ENCODE measurements around the gene MAPK6. TPM values are rescaled to one million over a fixed set of nuclear protein-coding genes. Genes with fewer than 3 reads are reported as not detected.

MAPK6 gene
- total and polyA plus RNA-seq, 9 of the 15 experiments (the other 6 are each of a cell fraction or from before 2014, with no cell fraction given): 28.5 to 97.1 (median 74.0) TPM

- peak; percentile 56; the same call in 1 of the 2 replicates for TF ChIP-seq ZBTB2 (IDR thresholded peaks at IDR 0.05)
- no peak for TF ChIP-seq CHD4 (IDR thresholded peaks at IDR 0.05; ENCODE audit: insufficient read depth, insufficient replicate concordance, low read depth, low read length, poor library complexity, severe bottlenecking)
- TF ChIP-seq ZNF436 (CRISPR knock-in tag; IDR thresholded peaks at IDR 0.05): no peak
- TF ChIP-seq HIVEP1 (CRISPR knock-in tag; IDR thresholded peaks at IDR 0.05): no peak
- no peak for TF ChIP-seq ZNF347 (CRISPR knock-in tag; IDR thresholded peaks at IDR 0.05; ENCODE audit: low read depth)
- TF ChIP-seq SNAPC5 (CRISPR knock-in tag; IDR thresholded peaks at IDR 0.05): no peak
- peak; percentile 66 for TF ChIP-seq CXXC5 (CRISPR knock-in tag; IDR thresholded peaks at IDR 0.05)
- TF ChIP-seq MAFF (IDR thresholded peaks at IDR 0.05; ENCODE audit: low read length): peak; percentile 98
- TF ChIP-seq MCM2 (IDR thresholded peaks at IDR 0.05; ENCODE audit: low read depth): no peak
- TF ChIP-seq HLTF (IDR thresholded peaks at IDR 0.05): peak; percentile 60; the same call in 1 of the 2 replicates
- TF ChIP-seq FOXM1 (IDR thresholded peaks at IDR 0.05; ENCODE audit: low read depth): peak; percentile 56; the same call in 1 of the 2 replicates
- no peak for TF ChIP-seq FOXM1 (CRISPR knock-in tag; IDR thresholded peaks at IDR 0.05; ENCODE audit: low read depth)
- no peak for TF ChIP-seq UBTF (IDR thresholded peaks at IDR 0.05; ENCODE audit: borderline replicate concordance in 1 of 2, low read depth in 2 of 2, low read length in 2 of 2)
- TF ChIP-seq DNMT1 (IDR thresholded peaks at IDR 0.05): no peak
- TF ChIP-seq GATAD2B (IDR thresholded peaks at IDR 0.05; ENCODE audit: borderline replicate concordance): peak; percentile 28; the same call in 1 of the 2 replicates
- no peak for TF ChIP-seq MTF1 (CRISPR knock-in tag; IDR thresholded peaks at IDR 0.05; ENCODE audit: borderline replicate concordance)
- TF ChIP-seq THRB (CRISPR knock-in tag; conservative IDR thresholded peaks at IDR 0.05): no peak
- TF ChIP-seq ZNF764 (CRISPR knock-in tag; IDR thresholded peaks at IDR 0.05; ENCODE audit: low read depth): no peak
- no peak for TF ChIP-seq NCOA6 (IDR thresholded peaks at IDR 0.05)
- no peak for TF ChIP-seq TAF7 (tag; IDR thresholded peaks at IDR 0.05)
- TF ChIP-seq POLR2A (conservative IDR thresholded peaks at IDR 0.05): peak; percentile 55
- TF ChIP-seq CAMTA2 (CRISPR knock-in tag; conservative IDR thresholded peaks at IDR 0.05): no peak
- no peak for TF ChIP-seq ZNF184 (CRISPR knock-in tag; IDR thresholded peaks at IDR 0.05)
- peak; percentile 77 for TF ChIP-seq JUNB (CRISPR knock-in tag; conservative IDR thresholded peaks at IDR 0.05)
Measured at GRCh38 chr15:52021128-52021671, 2.2 kb downstream of the MAPK6 start (continued).

Measured in K562 (cell line).